NCI-H1092 treated with DMSO at 0.1 percent for 48 hours (cell line): ENCODE data around the gene PCTP.

Experiments used
- DNase-seq: peaks from one replicate; lab custom pipeline; 2025; lab: John Stamatoyannopoulos, UW

Gene PCTP

DNA sequence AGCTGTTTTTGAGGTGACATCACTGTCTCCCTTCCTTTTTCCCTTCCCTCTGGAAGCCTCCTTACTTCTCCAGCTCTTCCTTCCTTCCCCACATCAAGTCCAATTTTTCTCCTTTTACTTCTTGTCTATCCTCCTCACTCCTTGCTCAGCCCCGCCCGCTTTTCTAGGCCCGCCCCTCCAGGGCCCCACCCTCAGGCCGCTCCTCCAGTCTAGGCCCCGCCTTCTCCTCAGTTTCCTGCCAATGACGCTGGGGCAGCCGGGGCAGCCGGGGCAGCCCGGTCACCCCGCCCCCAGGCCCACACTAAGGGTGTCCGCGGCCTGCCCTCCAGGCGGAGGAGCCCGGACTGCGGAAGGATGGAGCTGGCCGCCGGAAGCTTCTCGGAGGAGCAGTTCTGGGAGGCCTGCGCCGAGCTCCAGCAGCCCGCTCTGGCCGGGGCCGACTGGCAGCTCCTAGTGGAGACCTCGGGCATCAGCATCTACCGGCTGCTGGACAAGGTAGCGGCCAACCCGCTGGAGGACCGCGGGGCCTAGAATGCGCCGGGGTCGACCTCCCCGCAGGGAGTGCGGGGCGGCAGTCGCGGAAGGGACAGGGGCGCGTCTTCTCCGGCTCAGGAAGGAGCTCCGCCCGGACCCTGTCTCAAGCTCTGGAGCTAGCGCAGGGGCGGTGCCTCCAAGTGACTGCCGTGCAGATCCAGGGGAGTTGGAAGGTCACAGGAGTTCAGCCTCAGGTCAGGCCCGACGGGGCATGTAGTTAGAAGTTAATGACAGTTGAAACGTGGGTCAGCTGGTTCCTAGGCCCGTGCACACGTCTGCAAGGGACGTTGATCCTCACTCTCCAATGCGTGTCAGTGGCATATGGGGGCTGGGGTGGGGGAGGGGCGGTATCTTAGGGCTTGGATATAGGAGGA, at the start of gene PCTP:
Gene PCTP (plus strand): TSS at position 302 of the 908 bp plus-strand sequence. CDS start 53 bp downstream, at position 355.
- DNase-seq = peak; percentile 77

DNA sequence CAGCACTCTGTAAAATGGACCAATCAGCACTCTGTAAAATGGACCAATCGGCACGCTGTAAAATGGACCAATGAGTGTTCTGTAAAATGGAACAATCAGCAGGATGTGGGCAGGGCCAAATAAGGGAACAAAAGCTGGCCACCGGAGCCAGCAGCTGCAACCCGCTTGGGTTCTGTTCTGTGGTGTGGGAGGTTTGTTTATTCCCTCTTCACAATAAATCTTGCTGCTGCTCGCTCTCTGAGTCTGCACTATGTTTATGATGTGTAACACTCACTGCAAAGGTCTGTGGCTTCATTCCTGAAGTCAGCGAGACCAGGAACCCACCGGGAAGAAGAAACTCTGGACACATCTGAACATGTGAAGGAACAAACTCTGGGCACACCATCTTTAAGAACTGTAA, 48.7 kb upstream of the PCTP start:
- DNase-seq = no peak

DNA sequence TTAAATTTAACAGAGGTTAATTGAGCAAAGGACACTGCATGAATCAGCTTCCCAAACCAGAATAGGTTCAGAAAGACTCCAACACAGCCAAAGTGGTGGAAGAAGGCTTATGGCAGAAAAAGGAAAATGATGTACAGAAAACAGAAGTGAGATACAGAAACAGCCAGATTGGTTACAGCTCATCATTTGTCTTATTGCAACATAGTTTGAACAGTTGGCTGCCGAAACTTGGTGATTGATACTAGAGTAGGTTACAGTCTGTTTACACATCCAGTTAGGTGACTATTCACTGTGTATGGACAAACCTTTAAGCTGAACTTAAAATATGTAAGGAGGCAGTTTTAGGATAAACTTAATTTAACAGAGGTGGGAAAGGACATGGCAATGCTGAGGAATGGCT, 46.5 kb upstream of the PCTP start:
- no peak for DNase-seq

DNA sequence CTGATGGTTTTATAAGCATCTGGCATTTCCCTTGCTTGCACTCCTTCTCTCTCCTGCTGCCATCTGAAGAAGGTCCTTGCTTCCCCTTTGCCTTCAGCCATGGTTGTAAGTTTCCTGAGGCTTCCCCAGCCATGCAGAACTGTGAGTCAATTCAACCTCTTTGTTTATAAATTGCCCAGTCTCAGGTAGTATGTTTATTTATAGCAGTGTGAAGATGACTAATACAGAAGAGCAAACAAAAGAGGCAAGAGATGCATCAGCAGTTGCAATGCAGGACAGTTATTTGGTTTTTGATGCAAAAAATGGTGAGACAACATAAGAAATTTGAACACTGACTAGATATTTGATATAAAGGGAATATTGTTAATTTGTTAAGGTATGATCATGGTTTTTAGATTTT, 45.0 kb upstream of the PCTP start:
- DNase-seq = peak; percentile 5

DNA sequence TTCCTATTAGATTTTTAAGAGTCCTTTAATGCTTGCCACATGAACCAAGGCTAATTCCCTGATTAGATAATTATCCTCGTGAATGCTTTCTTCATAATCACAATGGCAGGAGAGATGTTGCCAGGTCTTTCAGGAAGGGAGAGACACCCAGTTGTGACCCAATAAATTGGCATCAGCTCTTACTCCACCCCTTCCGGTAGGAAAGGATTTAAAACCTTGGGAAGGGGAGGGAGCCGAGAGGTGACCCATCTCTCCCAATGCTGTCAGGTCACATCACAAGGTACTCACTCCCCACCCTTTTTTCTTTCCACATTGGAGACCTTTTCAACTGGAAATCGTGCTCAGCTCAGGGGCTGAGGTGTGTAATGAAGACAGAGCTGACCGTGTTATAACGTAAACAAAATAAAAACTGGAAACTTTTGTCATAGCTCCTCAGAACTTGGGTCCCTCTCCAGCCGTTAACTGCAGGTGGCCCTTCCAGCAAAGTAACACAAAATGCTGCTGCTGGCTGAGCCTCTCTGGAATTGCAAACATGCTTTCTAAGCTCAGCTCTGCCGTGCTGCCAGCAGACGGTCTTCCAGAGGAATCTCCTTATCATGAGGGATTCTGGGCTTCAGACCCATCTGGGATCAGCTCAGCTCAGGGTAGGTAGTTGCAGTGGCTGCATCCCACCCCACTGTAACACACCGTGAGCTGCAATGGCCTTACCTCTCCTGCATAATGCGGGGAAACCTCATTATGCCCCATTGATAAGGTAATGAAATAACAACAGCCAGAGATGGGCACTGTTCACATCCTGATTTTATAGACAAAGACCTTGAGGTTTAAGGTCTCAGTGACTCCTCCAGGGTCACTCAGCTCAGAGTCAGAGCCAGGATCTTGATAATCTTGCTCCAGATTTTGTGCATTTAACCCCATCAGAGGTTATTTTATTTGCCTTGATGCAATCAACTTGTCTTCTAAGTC, 43.8 kb upstream of the PCTP start:
- DNase-seq = peak; percentile 5

DNA sequence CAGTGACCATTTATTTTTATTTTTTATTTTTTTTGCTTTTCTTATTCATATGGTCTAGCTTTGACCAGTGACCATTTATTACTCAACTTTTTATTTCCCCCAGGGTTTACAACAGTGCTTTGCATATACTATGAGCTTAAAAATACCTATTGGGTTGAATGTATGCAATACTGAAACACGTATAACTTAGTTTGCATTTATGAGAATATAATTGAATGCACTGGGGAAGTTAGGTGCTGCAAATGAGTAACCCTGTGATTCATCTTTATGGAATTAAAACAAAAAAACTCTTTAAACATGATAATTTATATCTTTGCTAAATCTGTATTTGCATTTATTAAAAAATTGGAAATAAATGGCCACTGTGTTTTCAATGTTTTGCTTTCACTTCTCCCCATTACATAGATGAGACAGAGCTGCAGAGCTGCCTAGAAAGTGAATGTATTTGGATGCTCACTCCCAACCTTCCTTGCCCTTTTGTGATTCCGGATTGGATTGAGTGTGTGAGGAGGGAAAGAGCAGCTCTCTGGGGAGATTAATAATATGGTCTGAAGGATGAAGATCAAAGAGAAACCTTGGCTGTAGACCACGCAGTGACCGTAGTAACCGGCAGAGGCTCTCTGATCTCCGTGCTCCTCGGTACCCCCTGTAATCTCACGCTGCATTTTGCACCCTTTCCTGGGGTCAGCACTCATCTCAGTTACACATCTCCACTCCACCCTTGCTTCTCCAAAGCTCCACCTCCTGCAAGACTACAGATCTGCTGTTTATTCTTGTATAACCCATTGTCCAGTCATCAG, 42.5 kb upstream of the PCTP start:
- DNase-seq = no peak

DNA sequence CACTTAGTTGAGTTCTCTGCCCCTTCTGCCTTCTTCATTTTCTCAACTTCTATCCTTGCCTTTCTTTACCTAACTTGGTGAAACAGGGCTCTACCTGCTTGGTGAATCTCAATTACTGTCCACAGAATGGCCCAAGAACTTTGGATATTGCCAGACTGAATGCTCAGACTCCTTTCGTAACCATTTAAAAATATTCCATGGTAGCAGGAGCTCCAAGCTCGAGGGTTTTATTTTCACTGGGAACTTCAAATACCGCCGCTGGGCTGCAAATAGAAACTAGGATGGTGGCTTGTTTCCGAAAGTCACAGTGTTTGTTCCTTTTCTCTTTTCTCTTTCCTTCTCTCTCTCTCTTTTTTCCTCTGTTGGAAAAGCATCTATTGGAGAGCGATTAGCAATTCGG, 41.4 kb upstream of the PCTP start:
- DNase-seq = no peak

DNA sequence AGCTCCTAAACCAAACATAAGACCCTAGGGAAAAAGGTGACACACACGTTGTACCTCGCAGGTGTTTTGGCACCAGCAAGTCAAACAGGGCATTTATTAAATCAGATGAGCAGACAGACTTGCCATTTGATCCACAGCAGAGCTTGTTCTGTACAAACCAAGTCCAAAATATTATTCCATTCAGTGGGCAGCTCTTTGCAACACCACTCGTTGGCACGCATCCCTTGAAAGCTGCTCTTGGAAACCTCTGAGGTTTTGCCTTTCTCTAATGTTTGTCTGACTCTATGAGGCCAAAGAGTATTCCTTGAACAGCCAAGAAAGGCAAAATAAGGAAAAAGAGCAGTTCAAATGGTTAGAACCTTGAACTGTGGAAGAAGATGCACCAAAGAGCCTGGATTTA, 40.9 kb upstream of the PCTP start:
- DNase-seq = peak; percentile 59

DNA sequence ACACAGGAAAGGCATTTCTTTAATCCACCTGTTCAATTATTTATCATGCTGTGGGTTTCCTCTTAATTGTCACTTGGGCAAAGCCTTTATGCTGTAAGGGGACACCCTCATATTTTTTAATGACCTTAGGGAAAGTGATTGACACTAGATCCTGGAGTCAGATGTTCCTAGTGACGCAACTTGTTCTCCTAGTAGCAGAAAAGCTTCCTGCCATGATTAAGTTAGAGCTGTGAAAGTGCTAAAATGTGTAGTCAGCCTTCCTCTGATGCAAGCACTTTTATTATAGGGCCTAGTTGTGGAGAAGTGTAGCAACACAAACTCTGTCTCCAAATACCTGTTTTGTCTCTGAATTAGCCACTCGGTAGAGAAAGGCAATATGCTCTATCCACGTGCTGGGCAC, 40.4 kb upstream of the PCTP start:
- peak; percentile 71 for DNase-seq

DNA sequence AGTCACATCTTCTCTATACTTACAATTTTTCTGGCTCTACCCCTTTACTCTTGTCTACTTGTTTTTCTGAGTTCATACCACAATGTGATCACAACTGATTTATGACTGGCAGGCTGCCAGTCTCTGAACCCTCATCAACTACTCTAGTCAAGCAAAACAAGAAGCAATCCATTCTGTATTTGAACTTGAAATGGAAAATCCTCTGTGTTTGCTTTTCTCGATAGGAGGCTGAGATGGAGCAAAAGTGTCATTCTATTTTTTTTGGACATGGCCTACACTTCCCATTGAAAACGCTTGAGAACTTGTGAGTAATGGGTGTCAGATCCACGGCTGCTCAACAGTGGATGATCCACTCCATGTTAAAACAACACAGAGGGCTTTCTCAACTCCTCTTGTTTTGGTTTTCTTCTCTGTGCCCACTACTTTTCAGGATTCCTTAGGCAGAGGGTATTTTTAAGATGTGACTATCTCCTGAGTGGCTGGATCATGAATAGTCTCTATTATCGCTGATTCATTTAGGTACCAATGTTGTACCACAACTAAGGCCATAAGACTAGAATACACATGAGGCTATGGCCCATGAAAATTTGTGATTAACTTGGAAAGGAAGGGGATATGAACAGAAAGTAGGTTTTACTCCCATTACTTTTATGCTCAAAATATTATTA, 39.9 kb upstream of the PCTP start:
- peak; percentile 71 for DNase-seq

DNA sequence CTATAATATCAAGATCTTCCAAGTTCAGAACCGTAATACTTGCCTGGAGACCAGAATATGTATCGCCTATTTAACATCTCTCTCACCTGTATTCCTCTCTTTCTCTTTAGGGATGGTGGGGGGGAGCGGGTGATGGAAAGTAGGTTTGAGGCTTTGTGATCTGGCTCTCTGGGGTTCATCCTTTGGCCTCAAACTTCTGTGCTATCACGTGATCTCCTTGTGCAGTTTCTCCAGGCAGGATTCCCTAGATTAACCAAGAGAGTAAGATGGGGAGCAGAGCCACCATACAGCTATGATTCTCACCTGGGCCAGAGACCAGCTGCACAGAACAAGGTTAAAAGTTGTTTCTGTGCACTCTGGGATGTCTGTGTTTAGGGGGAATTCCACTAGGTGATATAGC, 33.4 kb upstream of the PCTP start:
- no peak for DNase-seq

DNA sequence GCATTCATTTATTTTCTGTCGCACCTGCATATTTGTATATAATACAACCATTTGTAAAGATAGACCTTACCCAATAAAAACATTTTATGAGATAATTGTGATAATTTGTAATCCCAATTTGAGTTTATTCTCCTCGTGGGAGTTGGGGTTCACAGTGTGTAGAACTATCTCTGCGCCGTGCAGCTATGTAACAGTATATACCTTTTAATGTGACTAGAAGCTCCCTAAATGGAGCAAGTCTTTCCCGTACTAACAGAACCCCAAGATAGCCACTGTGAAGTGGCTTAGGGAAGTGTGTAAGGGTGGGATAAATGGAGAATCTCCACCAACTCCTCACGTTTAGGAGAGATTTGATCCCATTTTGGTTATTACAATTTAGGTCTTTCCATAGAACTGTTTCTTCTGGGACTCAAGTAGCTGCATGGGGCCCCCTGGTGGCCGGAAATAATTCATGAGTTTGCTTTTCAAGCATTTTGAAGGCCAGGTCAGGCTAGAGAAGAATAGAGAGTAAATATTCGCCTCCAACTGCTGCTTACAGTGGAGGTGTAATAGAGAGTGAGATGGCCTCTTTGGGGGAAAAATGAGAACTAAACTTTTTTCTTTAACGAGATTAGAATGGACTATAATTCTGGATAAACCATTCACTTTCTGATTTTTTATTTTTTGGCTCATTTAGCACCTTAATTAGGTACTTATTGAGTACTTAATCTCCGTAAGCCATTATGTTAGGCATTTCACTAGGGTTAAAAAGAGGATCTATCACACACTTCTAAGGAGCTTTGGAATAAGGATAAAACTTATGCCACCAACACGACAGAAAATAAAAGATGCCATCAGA, 32.7 kb upstream of the PCTP start:
- DNase-seq = peak; percentile 76

DNA sequence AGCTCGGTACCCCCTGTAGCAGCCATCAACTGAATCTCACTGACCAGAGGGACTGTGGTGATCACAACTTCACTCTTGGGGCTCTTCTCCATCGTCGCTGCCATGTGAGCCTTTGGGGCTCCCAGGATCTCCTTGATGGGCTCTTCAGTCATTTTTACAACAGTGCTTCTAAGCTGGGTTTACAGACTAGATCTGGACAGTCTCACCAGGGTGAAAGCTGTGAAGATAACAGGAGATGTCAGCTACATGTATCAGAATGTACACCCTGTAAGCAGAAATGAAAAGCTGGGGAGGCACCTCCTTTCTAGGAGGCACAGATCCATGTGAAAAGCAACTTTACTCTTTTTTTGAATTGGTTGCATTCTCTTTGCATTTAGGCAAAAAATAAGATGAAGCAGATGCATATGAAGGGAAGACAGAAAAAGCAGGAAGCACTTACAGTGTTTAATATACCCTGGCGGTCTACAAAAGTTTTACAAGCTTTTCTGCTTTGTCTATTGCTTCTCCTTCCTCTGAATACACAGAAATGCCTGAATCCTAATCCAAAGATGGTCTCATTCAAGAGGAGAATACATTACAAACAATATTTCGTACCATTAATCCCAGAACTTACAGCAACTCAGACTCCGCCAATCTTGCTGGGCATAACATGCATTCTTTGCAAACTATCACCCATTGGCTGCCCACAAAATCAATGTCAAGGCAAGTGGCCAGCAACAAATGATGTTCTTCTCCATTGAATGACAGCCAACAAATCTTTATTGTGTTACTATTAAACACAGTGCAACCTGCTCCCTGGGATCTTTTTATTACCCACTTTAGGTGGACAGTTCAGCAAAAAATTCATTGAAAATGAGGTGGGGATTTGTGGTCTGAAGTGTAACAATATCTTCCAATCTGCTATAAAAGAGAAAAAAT, 29.7 kb upstream of the PCTP start:
- peak; percentile 11 for DNase-seq

DNA sequence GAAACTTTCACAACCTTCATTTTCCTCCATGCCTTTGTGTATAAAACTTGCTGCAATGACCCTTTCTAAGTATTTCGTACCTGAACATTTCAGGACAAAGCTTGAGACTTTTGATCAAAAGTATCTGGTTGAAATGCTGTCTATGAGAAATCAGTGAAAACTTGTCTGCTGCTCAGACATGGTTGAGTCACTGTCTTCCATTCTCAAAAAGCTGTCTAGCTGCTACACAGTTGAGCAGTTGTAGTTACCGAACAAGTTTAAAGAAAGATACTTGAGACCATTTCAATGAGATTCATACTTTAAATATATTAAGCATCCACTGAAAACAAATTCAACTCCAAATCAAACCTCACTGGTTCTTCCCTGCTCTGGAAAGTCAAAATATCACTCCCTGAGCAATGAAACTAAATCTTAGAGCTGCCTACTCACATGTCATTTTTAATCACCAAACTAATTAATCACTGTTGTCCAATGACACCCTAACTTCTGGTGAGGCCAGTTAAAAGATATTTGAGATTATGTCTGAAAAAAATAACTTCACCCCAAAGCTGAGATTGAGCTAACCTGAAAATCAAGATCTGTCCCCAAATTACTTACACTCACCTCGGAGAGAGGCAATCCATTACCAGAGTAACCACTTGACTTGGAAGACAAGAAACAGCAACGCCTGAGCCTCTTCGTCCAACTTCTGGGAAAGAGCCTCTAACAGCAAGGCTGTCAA, 28.7 kb upstream of the PCTP start:
- DNase-seq = no peak

DNA sequence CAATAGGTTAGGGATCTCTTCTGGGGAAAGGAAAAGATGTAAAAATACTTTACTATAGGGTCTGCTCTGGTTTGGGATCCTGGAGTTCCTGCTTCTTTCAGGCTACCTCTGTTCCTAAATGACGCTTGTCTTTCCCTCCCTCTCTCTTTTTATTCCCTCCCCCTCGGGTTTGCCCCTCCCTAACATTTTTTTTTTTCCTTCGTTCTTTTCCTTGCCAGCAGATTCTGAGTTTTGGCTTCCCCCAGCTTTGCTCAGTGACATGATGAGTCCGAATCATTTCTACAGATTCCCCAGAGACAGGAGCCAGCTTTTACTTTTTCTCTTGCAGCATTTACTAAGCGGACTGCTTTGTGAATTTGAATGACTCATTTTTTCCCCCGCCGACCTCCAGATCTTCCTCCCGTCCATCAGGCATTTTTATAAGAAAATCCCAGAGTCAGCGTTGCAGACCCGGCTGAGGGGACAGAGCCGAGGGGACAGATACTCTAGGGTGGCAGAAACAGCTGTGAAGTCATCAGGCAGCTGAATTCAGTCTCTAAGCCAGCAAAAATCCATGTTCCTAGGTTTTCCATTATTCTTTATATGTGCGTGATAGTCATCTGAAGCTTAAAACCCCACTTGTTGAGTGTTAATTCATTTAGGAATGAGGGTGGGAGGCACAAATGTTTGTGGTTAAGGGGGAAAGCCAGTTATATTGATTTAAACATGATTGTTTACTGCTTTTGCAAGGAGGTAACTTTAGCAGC, 27.9 kb upstream of the PCTP start, which contains the start of gene TMEM100:
Gene TMEM100 (minus strand): TSS at position 123 of the 746 bp plus-strand sequence. CDS start 1,794 bp downstream, outside the sequence.
- no peak for DNase-seq

DNA sequence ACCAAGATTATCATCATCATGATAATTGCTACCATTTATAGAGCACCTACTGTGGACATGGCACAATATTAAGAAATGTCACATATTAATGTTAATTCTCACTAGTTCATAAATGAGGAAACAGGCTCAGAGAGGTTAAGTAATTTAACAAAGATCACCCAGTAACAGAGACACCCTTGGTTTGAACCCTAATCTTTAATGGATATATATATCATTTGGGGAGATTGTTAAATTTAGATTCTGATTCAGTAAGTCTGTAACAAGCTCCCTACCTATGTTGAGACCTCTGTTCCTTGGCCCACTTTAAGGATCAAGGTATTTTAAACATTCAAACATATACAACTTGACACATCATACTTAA, 27.4 kb upstream of the PCTP start:
- DNase-seq = no peak

DNA sequence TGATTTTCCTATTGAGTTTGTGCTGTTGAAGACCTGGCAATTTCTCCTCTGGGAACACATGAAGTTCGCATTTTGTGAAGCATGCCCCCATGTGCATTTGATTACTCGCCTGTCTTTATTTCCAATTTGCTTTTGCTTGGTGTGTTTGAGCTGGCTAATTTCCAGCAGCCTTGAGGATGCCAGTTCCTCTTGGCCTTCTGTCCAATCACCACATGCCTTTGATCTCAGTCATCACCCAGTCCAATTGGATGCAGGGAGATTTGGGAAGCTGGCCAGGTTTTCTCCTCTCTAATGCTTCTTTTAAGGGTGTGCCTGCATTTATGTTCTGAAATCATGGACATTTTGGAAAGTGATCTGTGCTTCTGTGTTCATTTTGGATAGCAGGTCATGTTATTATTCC, 24.4 kb upstream of the PCTP start:
- DNase-seq = peak; percentile 96

DNA sequence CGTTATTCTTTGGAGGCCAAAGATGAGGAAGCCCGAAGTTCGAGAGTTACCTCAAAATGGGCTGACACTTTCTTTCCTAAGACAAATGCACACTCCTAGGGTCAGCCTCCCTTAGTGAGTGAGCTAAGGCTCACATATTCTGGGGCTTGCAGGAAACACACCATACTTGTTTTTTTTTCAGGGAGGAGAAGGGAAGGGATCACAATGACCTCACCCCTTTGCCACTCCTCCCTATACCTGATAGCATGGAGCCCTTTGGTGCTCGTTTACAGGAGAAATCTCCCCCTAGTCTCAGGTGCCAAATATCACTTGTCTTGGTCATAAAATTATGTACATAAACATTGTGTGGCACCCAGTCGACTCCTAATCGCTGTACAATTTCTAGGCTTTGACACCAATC, 23.6 kb upstream of the PCTP start:
- DNase-seq = peak; percentile 32
